GM21447 (cell line): ENCODE results near the gene SBK3.
"Not testable (repeated sequence)": the region's sequence is repeated elsewhere in the genome, so short reads cannot be mapped to it uniquely, and the experiment has no call there.

Experiments
- ATAC-seq: cut with Tn5 transposase; IDR thresholded peaks from one replicate; pipeline ENCODE4 v1.9.1; 2021; ENCODE audit not compliant: unreplicated experiment

Gene SBK3

DNA sequence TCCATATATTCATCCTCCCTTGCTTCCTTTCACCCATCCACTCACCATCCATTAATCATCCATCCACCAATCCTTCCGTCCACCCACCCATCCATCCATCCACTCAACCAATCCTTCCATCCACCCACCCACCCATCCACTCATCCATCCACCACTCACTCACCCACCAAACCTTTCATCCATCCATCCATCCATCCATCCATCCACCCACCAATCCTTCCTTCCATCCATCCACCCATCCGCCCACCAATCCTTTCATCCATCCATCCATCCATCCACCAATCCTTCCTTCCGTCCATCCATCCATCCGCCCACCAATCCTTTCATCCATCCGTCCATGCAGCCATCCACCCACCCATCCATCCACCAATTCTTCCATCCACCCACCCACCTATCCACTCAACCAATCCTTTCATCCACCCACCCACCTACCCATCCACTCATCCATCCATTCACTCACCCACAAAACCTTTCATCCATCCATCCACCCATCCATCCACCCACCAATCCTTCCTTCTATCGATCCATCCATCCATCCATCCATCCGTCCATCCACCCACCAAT lies 3.0 kb downstream of the SBK3 start:
- no peak for ATAC-seq

DNA sequence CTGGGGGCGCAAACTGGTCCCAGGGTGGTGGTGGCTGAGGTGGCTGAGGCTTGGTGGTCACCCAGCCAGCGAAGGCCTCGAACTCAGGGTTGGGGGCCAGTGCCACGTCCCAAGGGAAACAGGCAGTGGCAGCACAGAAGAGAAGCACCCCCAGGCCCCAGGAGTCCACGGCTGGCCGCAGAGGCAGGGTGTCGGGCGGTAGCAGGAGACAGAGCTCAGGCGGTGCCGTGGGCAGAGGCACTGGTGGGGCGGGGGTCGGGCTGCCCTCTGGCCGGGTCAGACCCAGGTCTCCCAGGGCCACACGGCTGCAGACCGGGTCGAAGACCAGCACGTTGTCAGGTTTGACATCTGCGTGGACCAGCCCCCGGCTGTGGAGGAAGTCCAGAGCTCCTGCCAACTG lies 4.3 kb downstream of the SBK3 start:
- no peak for ATAC-seq

DNA sequence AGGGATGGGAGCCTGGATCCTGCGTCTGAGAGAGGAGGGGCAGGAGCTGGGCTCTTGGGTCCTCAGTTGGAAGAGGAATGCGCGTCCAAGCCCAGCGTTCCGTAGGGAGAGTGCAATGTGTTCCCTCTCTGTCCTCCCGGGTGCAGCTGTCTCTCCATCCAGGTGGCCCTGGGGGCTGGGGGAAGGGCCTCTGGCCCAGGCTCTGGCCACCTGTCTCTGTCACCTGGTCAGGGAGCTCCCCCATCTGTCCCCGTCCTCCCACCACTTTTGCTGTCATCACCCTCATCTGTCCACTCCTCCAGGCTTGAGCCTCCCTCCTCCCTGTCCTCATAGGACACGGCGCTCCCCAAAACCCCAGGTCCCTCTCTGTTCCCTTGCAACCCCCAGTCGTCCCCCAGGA lies 4.7 kb downstream of the SBK3 start:
- ATAC-seq: no peak

DNA sequence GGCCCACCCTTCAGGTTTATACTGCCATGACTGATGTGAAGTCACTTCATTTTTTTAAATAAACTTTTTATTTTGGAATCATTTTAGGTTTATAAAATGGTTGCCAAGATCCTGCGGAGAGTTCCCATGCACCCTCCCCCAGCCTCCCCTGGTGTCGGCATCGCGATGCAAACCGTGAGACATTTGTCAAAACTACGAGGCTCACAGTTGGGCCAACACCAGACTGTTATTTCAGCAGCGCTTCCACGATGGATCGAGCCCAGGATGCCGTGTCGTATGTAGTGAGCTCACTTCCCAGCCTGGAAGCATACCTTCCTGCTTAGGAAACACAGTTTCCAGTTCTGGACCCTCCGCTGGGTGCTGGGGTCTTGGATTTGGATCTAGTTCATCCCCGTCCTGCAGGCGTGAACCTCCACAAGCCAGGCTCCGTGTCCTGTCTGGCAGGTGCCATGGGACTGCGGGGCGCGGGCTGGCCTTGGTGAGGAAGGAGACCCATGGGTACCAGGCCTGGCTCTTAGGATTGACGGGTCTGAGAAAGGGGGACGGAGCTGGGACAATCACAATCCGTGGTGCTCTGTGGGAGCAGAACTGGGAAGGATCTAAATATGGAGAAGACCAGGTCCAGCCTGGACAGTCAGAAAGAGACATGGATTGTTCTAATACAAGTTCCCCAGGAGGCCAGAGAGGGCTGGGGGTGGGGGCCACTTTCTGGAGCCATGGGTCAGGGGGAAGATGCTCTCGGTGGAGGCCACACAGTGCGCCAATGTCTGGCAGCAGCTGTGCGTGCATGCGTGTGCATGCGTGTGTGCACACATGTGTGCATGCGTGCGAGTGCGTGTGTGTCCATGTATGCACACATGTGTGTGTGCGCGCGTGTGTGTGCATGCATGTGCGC lies 6.0 kb downstream of the SBK3 start:
- ATAC-seq: no peak

DNA sequence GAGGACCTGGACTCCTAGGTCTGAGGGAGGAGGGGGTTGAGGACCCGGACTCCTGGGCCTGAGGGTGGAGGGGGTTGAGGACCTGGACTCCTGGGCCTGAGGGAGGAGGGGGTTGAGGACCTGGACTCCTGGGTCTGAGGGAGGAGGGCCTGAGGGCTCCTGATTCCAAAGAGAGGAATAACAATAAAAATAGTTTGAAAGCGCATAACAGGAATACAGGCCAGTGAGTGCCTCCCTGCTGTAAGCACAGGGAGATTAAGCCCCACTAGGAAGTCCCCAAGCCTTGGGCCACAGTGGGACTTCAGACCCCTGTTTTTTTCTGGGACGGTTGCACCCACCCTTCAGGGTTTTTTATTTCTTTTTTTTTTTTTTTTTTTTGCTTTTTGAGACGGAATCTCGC lies 7.2 kb downstream of the SBK3 start:
- ATAC-seq: no peak

DNA sequence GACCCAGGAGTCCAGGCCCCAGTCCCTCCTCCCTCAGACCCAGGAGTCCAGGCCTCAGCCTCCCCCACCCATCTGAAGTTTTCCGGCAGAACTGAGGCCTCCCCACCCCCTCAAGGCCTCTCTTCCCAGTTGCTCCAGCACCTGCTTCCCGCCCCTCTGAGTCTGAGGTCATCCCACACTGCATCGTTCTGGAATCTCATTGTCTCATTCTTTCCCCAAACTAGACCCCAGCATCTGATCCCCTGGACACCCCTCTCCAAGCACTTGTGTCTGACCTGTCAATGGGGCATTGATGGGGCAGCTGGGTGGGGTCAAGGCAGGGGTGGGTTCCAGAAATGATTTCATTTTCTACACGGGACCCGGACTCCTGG lies 7.6 kb downstream of the SBK3 start:
- no peak for ATAC-seq

DNA sequence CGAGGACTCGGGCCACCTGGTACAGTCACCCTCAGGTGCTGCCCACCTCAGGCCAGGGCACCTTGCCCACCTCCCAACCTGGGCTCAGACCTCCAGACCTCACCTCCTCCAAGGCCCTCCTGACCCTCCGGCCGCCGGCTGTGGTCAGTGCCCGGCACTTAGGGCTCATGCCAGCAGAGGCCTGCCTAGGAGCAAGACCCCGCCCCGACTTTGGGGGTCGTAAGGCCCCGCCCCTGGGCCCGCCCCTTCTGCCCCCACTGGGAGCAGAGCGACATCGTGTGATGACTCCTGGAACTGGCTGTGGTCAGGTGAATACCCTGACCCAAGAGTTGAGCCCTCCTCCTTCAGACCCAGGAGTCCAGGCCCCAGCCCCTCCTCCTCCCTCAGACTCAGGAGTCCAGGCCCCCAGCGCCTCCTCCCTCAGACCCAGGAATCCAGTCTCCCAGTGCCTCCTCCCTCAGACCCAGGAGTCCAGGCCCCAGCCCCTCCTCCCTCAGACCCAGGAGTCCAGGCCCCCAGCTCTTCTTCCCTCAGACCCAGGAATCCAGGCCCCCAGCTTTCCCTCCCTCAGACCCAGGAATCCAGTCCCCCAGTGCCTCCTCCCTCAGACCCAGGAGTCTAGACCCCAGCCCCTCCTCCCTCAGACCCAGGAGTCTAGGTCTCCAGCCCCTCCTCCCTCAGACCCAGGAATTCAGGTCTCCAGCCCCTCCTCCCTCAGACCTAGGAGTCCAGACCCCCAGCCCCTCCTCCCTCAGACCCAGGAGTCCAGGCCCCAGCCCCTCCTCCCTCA lies 8.2 kb downstream of the SBK3 start, which contains the start of gene SBK2:
Gene SBK2, minus strand, starts transcription at position 183 of the 790 bp plus-strand sequence. CDS start 839 bp downstream, outside the sequence.
- ATAC-seq: no peak

DNA sequence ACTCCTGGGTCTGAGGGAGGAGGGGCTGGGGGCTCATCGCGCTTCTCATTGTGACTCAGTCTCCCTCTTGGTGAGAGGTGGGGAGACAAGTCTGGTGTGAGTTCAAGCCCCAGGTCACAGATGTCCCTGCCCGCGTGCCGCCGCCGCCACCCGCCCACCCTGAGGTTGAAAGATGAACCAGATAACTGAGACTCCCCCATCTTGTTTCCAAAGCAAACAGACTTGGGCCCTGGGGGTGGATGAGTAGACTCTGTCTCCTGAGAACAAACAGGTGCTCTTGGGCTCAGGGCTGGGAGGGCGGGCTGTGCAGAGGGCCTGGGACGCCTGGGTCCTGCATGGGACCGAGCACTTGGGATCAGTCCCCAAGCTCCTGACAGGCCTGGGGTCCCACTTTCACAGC lies 9.0 kb downstream of the SBK3 start:
- ATAC-seq: no peak

DNA sequence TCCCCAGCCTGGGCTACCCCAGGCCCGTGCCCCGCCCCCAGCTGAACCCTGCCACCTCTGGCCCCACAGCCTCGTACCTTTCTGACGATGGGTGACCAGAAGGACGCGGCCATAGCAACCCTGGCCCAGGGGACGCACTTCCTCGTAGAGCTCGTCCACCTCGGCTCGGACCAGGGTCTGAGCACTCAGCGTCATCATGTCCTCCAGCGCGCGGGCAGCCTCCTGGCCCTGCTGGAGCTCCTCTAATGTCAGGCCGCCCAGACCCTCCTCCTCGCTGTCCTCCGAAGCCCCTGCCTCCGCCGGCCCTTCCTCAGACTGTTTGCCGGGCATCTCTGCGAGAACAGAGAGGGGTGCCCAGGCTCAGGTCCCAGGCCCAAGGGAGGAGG lies 9.4 kb downstream of the SBK3 start:
- ATAC-seq: no peak

DNA sequence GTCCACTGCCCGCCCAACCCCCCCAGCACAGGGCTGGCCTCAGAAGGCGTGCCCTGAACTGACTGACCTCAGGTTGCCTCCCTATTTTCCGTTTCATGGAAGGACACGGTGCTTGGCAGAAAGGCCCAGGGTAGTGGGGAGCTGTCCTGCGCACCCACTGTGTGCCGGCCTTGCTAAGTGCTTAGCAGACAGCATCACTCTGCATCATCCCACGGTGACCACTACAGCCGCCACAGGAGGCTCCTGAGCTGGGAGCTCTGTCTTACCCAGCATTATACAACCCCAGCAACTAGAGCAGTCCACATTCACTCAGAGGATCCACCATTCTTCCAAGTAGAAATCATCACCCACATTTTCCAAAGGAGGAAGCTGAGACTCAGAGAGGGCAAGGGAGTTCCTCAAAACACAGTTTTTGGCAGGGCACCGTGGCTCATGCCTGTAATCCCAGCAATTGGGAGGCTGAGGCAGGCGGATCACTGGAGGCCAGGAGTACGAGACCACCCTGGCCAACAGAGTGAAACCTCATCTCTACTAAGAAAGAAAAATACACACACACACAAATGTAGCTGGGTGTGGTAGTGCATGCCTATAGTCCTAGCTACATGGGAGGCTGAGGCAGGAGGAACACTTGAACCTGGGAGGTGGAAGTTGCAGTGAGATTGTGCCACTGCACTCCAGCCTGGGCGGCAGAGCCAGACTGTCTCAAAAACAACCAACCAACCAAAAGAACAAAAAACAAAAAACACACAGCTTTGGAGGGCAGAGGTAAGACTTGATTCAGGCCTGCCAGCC lies 10.0 kb downstream of the SBK3 start:
- ATAC-seq: no peak

DNA sequence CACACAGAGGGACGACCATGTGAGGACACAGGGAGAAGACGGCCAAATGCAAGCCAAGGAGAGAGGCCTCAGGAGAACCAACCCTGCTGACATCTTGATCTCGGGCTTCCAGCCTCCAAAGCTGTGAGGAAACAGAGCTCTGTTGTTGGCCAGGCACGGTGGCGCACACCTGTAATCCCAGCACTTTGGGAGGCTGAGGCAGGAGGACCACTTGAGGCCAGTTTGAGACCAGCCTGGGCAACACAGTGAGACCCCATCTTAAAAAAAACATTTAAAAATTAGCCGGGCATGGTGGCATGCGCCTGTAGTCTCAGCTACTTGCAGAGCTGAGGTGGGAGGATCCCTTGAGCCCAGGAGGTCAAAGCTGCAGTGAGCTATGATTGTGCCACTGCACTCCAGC lies 11.1 kb downstream of the SBK3 start:
- ATAC-seq: not testable (repeated sequence)

DNA sequence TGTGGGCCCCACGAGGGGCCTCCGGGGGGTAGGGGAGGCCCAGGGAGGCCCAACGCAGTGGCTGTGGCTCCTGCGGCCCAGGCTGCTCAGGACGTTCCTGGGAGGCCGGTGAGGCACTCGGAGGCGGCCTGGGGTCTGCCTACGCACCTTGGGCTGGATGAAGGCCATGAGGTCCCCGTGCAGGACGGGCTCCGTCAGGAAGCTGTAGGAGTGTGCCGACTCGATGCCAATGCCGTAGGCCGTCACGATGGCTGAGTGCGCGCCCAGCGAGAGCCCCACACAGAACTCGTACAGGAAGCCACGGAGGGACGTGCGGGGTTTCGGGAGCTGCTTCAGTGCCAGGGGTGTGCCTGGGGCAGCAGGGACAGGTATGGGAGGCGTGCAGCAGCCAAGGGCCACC lies 14.3 kb downstream of the SBK3 start:
- ATAC-seq: no peak

DNA sequence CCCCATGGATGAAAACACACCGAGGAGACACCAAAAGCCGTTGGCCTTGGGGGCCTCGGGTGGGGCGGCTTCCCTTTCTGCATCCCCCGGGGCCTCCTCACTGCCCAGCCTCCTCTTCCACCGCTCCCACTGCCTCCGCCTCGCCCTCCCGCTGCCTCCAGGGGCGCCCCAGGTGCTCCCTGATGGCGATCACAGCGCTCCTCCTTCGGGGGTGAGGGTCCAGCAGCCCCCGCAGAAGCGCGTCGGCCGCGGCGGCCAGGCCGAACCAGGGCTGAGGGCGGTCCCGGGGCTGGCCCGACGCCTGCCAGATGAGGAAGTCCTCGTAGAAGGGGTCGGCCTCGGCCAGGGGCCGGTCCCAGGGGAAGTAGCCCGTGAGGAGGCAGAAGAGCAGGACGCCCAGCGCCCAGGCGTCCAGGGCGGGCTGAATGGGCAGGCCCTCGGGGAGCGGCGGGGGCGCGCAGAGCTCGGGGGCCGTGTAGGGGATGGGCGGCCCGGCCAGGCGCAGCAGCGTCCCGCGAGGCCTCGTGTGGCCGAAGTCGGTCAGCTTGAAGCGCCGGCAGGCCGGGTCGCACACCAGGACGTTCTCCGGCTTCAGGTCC lies 15.6 kb downstream of the SBK3 start:
- ATAC-seq: no peak

DNA sequence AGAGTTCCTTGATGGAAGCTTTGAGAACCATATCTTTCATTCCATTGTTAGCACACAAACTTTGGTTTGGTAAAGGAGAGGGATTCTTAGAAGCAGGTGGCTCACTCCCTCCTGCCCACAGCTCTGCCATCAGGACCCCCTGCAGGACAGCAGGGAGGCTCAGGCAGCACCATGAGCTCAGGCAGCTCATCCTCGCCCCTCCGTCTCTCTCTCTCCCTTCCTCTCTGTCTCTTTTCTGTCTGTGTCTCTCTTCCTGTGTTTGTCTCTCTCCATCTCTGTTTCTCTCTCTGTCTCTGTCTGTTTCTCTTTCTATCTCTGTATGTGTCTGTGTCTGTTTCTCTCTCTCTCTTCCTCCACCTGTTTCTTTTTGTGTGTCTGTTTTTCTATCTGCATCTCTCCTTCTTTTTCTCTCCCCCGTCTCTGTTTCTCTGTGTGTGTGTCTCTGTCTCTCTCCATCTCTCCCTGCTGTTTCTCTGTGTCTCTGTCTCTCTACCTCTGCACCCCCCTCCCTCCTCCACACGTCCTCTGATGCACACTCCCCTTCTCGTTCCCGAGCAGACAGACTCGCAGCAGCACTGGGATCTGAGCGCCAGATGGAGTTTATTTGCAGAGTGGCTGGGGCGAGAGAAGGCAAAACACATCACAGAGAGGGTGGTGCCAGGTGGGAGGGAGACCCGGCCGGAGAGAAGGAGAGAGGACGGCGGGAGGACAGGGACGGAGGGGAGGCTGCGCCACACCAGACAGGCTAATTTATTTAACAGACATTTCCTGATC lies 17.1 kb downstream of the SBK3 start:
- ATAC-seq: no peak

DNA sequence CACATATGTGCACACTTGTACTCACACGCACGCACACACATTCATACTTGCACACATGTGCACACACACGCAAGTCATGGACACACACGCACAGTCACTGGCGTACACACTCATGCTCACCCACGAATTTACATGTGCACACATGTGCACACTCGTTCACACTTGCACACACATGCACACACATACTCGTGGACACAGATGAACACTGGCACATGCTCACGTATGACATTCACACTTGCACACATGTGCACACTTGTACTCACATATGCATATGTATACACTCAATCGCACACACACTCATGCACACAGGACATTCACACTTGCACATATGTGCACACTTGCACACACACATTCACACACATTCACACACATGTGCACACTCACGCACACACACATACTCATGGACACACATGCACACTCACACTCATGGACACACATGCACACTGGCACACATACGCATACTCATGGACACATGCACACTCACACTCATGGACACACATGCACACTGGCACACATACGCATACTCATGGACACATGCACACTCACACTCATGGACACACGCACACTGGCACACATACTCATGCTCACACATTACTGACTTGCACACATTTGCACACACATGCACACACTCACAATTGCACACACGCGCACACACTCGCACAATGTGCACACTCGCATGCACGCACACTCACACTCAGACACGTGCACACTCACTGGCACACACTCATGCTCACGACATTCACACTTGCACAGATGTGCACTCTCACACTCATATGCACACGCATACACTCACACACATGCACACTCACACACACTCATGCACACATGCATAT lies 17.9 kb downstream of the SBK3 start:
- ATAC-seq: no peak

DNA sequence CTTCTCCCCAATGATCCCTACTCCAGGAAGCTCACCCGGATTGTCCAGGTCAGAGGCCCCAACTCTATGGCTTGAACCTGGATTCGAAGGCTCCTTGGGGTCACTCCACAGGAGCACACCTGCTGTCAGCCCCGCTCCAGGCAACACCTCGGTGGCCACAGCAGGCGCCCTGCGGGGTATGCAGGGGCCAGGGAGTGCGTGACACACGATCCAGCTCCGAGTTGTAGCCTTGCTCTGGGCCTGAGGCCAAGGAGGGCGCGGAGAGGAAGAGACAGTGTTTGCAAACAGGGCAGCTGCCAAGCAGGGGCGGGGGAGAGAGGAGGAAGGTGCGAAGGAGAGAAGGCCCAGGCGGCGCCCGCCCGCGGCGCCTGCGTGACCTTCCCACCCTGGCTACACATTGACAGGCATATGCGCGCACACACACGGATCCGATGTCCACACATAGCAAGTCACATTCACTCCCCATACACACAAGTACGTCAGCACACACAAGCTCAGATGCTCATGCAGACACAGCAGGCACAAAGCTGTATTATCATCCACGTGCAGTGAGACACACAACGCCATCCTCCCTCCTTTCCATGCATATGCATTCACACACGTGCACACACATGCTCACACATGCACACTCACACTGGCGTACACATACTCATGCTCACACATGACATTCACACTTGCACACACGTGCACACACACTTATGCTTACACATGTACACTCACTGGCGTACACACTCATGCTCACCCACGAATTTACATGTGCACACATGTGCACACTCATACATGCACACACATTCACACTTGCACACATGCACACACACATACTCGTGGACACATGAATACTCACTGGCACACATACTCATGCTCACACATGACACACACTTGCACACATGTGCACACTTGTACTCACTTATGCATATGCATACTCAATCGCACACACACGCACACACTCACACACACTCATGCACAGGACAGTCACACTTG lies 18.8 kb downstream of the SBK3 start:
- ATAC-seq: no peak

DNA sequence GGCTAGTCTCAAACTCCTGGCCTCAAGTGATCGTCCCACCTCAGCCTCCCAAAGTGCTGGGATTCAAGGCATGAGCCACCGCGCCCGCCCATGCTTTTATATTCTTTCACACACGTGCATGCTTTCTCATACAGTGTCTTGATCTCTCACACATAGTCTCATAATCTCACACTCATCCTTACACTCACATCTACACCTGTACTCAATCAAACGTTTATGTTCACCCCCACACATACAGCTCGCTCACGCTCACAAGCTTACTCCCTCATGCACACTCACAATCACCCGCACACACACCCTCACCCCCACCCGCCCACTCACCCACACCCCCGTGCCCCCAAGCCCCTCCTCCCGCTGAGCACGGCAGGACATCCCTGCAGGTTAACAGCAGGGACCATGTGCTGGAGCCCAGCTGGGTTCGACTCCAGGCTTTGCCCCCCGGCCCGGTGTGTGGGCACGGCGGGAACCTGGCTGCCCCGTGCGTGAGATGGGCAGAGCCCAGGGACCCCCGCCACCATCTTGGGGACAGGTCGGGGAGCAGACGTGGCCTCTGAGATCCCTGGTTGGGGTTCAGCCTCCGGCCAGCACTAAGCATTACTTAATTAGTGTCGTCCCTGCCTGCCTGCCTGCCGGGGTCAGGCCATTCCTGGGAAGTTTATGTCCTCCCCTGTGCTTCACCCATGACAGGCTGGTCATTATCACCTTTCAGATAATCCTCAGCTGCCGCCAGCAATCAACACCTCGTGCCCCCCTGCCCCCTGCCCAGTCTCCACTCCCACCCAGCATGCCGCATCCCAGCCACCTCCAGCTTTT lies 19.8 kb downstream of the SBK3 start:
- no peak for ATAC-seq
